GM12801 (cell line): Measurements from ENCODE around the gene GADD45A.

Experiments
- CTCF ChIP-seq: IDR thresholded peaks from one replicate; pipeline ENCODE4 v1.5.1; 2011; ENCODE audit warnings: control low read depth; ENCODE audit not compliant: insufficient read length; ENCODE audit errors: extremely low read depth

GADD45A gene

DNA sequence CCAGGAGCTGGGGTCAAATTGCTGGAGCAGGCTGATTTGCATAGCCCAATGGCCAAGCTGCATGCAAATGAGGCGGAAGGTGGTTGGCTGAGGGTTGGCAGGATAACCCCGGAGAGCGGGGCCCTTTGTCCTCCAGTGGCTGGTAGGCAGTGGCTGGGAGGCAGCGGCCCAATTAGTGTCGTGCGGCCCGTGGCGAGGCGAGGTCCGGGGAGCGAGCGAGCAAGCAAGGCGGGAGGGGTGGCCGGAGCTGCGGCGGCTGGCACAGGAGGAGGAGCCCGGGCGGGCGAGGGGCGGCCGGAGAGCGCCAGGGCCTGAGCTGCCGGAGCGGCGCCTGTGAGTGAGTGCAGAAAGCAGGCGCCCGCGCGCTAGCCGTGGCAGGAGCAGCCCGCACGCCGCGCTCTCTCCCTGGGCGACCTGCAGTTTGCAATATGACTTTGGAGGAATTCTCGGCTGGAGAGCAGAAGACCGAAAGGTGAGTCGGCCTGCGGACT lies at the start of gene GADD45A:
TSS of gene GADD45A (plus strand) at position 135 of the 491 bp plus-strand sequence. CDS start at position 429, 294 bp downstream.
- no peak for TF ChIP-seq CTCF

DNA sequence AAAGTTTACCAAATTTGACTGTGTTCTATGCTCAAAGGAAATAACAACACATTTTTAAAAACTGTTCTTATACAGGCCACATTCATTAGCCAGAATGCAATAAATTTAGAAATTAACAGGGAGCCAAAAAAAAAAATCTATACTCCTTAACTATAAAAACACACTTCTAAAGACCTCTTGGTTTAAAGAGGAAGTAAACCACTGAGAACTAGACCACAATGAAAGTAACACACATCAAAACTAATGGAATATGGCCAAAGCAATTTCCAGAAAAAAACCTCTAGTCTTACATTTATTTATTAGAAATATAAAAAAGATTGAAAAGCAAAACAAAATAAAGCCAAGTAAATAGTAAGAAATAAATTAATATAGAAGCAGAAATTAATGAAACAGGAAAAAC lies 48.9 kb upstream of the GADD45A start:
- TF ChIP-seq CTCF = no peak

DNA sequence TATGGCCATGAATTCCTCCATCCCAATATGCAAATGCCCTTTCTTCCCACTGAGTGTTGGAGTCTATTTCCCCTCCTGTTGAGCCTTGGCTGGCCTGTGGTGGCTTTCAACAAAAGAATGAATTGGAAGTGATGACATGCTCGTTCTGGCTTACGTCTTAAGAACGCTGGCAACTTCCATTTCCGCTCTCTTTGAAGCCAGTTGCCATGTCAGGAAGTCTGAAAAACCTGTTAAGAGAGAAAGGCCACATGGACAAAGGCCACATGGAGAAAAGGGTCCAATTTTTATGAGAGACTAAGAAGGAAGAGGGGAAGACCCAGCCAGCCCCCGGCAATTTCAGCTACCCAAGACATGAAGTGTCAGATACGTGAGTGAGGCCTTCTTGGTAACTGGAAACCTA lies 45.6 kb upstream of the GADD45A start:
- TF ChIP-seq CTCF = no peak

DNA sequence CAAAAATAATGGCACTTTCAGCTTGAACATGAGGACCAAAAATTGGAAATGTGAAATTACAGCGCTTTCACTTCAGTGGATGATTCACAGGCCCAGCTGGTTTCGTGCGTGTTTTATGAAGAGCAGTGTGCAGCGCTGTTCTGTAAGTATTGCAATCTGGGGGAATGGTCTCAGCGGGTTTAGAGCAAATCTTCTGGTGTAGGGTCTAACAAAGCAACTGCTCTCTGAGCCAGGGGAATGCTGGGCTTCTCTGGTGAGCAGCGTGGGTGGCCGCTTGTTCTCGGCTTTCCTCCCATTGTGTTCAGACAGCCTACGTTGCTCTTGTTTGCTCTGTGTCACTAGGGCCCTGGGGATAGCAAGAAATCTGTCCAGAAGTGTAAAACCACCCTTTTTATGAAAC lies 42.4 kb upstream of the GADD45A start:
- TF ChIP-seq CTCF = no peak

GRCh38 chr1:67644566-67644965 lies 40.4 kb upstream of the GADD45A start:
- TF ChIP-seq CTCF = no peak

GRCh38 chr1:67645495-67646144 lies 39.4 kb upstream of the GADD45A start:
- TF ChIP-seq CTCF = no peak

DNA sequence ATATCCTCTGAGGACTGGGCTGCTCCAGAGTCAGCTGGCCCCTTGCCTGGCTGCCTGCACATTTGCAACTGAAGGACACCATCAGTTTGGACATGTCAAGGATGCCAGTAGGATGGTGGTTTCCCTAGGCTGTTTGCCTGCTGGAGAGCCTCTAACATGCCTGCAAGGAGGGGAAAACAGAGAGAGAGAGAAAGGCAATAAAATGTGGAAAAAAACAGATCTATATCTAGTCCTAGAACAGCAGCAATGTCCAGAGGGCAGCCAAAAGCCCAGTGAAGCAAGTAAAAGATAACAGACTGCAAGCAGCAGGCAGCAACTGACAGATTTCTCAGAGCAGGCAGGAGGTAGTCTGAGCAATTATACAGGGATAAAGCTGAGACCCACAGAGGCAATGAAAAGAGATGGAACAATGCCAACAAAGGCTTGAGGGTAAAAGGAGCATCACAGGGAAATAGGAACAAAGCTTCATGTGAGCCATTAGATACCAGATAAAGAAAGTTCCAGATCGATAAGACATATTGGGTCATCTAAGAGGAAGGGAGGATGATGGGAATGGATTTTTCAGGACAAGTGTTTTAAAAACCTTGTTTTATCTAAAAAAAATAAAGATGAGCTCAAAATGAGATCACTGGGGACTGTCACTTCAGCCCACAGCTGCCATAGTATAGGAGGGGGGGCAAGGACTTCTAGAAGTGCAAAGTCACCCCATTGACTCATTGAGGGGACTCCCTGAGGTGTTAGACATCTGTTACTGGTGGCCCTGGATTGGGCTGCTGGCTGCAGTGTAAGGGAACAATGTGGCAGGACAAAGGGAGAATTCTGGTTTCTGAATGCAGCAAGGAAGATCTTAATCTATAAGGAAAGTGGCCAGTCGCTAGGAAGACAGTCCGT lies 38.6 kb upstream of the GADD45A start:
- TF ChIP-seq CTCF = no peak
